ENCODE results near the gene CYP1B1.

Gene CYP1B1

DNA sequence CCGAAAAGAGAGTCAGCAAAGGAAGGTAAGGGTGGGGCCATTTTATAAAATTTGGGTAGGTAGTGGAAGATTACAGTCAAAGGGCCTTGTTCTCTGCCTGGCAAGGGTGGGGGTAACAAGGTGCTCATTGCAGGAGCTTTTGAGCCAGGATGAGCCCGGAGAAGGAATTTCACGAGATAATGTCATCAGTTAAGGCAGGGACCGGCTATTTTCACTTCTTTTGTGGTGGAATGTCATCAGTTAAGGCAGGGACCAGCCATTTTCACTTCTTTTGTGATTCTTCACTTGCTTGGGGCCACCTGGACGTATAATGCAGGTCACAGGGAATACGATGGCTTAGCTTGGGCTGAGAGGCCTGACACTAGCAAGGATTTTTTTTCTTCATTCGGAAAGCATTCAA, 58.1 kb downstream of the CYP1B1 start:
- H3K4me3 ChIP-seq (ENCODE audit: low read depth, low read length), result no peak overlapping the region
- TF ChIP-seq, protein P1, sequence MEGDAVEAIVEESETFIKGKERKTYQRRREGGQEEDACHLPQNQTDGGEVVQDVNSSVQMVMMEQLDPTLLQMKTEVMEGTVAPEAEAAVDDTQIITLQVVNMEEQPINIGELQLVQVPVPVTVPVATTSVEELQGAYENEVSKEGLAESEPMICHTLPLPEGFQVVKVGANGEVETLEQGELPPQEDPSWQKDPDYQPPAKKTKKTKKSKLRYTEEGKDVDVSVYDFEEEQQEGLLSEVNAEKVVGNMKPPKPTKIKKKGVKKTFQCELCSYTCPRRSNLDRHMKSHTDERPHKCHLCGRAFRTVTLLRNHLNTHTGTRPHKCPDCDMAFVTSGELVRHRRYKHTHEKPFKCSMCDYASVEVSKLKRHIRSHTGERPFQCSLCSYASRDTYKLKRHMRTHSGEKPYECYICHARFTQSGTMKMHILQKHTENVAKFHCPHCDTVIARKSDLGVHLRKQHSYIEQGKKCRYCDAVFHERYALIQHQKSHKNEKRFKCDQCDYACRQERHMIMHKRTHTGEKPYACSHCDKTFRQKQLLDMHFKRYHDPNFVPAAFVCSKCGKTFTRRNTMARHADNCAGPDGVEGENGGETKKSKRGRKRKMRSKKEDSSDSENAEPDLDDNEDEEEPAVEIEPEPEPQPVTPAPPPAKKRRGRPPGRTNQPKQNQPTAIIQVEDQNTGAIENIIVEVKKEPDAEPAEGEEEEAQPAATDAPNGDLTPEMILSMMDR (IDR thresholded peaks at IDR 0.05; ENCODE audit: low read depth, low read length, missing control alignments), result no peak
- no peak for DNase-seq (ENCODE audit: low read depth)
- in situ Hi-C loops (cut with HindIII; ENCODE audit: low sequenced_read_pairs), result no loop called here

Data from astrocyte of the cerebellum (primary cell).